HL-60/S4 treated with phorbol 12-myristate 13-acetate at 8.2 ng/mL for 4 days and 3 days (cell line): ENCODE data around the gene GRIK1.
"Not testable (repeated sequence)": the region's sequence is repeated elsewhere in the genome, so short reads cannot be mapped to it uniquely, and the experiment has no call there.

ENCODE experiments used
- in situ Hi-C: fragments of 300-500 bp; cut with MboI; formaldehyde crosslinking; loops from 2 replicates; pipeline ENCODE4 v1.15.0; 2022; ENCODE audit warnings: low sequenced_read_pairs

GRIK1 gene

DNA sequence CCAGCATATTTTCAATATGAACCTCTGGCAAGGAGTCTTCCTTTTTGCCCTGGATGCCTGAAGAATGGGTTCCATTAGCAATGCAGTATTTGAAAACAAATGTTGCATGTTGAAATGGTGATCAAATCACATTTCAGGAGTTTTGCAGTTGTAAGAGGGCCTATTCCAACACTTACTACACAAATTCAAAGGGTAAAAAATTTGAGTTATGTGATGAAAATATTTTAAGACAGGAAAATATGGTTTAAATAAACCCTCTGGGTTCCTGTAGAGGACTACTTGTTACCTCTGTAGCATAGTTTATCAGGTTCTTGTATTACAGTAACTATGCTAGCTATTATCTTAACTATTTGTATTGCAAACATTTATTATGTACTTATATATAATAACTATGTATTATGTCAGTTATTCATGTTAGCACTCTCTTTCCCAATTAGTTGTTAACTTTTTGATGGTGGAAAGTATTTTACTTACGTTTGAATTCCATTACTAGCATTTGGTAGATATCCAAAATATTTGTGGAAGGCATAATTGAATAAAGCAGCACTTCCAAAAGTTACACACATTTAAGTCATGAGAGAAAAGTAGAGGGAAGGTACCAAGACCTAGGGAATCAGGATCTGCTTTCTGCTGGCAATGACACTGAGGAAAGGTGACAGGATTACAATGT, 312.9 kb downstream of the GRIK1 start:
- in situ Hi-C loops: no loop called here

DNA sequence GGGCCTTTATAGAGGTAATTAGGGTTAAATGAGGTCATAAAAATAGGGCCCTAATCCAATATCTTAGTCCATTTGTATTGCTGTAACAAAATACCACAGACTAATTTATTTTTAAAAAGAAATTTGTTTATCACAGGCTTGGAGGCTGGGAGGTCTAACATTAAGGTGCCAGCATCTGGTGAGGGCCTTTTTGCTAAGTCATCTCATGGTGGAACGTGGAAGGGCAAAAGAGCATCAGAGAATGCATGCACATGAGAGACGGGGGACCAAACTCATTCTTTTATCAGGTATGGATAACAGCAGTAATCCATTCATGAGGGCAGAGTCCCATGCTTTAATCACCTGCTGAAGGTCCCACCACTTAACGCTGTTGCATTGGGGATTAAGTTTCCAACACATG, 313.8 kb downstream of the GRIK1 start:
- in situ Hi-C loops: no loop called here

GRCh38 chr21:29624776-29625175, 315.0 kb downstream of the GRIK1 start:
- in situ Hi-C loops: no loop called here

DNA sequence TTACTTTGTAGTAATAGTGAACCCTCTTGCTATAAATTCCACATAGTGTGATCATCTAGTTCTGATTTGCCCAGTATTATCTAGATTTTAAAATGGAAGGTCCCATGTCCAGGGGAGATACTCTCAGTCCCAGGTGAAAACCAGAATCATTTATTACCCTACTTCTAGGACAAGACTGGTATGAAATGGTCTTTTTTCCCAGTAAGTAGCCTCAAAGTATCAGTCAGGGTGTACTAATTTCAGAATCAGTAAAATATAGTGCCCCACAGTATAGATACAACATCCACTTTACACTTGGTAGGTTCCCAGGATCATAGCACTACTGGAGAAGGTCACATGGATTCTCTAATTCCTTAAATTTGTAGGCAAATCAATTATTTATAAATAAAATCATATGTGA, 318.3 kb downstream of the GRIK1 start:
- in situ Hi-C loops: no loop called here

DNA sequence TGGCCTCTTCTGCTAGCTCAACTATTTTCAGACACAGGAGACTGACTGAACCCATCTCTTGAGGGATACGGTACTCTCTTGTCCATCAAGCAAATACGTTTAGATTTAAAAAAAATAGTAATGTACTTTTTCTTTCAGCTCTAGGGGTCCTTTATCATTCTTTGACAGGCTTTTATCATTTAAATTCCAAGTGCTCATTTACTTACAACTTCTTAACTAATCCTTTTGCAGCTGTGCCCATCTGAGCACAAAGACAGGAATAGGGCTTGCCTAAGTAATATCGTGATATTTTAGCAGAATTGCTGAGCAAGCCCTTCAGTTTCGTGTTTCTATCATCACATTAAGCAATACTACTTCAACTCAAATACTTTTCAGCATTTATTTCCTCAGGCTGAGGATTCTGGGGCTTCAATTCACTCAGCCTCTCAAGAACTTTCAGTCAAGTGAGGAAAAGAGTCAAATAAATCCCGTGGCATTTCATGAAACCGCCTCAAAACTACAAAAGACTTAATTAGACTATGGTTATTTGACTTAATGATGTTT, 323.5 kb downstream of the GRIK1 start:
- in situ Hi-C loops: no loop called here

DNA sequence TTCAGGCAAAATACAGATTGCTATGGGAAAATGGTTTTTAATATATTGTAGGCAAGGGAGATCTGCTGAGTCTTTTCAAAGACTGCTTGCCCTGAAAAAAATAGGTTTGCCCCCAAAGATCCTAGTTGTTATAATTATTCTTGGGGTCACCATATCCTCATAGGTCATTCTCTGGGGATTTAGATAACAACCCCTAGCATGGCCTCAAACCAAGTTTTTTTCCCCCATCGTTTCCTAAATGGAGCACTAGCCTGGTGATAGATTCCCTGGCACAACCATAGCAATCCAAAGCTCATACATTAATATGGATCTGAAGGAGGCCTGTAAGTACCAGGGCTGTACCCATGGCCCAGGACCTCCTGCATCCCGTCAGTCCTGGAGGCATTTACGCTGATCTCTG, 325.9 kb downstream of the GRIK1 start:
- in situ Hi-C loops: no loop called here

DNA sequence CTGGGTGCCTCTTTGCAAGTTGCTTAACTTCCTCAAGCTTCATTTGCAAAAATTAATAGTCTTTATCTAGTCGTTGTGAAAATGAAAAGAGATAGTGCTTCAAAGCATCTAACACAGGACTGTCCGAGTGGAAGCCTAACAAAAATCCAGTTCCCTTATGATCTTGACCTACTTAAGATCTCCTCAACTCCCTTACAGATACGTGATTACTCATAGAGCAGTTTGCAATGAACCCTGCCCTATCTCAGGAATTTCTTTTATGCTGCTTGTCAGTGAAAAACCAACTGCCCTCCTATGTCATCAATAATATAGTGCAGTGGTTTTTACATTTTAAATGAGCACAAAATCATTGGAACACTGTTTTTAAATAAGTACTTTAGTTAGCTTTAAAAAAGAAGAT, 326.8 kb downstream of the GRIK1 start:
- in situ Hi-C loops: no loop called here

DNA sequence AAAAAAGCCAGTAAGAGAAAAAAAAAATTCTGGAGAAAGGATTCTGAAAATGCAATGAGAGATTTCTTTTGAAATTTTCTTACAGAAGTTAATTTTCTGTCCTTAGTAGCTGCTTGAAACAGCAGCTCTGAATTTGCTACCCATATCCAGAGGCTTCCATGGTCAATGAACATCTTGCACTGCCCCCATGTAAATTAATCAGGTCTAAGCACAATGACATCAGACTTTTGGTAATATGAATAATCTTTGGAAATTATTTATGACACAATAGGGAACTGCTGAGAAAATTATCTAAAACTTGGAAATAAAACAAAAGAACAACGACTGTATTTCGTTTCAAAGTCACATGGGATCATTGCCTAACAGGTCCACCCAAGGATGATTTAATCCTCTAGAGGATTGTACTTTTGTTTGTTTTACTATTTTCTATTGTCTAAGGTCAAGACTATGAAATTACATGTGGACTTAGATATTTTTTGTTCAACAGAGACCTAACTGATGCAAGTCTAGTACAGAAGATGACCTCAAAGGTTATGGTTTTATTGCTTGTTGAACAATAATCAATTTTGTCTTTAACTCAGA, 328.9 kb downstream of the GRIK1 start:
- in situ Hi-C loops: no loop called here

DNA sequence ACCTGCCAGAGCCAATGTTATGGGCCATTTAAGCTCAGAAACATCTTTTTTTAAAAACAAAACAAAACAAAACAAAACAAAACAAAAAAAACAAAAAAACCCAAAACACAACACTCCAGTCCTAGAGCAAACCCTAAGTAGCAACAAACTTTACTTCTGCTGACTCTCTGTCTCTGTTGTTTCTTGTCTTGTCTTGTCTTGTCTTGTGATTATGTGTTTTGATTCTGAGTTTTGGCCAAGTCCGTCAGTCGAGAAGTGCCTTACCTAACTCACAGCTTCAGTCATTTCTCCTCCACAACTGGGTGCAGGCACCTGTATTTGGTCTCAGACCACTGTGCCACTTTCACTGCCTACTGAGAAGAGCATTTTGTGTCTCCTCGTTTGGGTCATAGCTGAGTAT, 333.2 kb downstream of the GRIK1 start:
- in situ Hi-C loops: no loop called here

DNA sequence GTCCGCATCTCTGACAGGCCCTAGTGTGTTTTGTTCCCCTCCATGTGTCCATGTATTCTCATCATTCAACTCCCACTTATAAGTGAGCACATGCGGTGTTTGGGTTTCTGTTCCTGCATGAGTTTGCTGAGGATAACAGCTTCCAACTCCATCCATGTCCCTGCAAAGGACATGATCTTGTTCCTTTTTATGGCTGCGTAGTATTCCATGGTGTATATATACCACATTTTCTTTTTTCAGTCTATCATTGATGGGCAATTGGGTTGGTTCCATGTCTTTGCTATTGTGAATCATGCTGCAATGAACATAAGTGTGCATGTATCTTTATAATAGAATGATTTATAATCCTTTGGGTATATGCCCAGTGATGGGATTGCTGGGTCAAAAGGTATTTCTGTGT, 334.6 kb downstream of the GRIK1 start:
- in situ Hi-C loops: not testable (repeated sequence)

DNA sequence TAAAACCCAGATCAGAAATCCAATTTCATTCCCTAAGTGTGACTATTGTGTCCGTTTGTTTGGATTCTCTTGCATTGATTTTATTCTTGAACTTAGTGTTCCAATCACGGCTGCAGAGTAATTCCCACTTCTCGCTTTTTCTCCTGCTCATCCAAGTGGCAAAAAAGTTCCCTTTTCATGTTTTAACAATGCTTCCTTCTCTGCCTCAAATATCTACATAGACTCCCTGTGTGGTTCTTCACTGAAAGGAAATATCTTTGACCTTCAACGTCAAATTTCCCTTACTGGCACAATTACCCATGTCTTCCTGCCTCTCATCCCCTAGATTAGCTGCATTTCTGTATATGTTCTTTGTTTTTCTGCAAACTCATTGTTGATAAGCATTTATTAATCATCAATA, 335.7 kb downstream of the GRIK1 start:
- in situ Hi-C loops: no loop called here

DNA sequence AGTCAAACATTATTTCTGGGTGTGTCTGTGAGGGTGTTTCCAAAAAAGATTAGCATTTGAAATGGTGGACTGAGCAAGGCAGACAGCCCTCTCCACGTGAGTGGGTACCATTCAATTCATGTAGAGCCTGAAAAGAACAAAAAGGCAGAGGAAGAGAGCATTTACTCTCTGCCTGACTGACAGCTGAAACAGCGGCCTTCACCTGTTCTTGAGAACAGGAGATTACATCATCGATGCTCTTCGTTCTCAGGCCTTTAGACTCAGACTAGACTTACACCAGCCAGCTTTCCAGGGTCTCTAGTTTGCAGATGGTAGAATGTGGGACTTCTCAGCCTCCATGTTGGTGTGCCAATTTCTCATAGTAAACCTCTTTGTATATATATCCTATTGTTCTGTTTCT, 338.7 kb downstream of the GRIK1 start:
- in situ Hi-C loops: no loop called here

DNA sequence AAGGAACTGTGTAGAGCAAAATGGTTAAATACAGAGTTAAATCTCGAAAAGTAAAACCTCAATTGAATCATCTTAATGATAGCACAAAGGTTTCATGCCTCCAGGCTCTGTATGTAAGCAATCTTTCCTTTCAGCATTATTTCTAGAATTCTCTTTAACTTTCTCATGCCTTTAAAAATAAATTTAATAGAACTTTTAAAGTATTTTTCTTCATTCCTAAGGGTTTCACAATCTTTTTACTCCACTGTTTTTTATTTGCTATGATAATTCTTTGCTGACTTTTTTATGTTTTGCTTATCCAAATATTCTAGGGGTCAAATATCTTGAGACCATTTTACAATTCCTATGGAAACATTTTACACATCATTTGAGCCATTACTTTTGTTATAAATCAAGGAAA, 353.1 kb downstream of the GRIK1 start:
- in situ Hi-C loops: no loop called here

DNA sequence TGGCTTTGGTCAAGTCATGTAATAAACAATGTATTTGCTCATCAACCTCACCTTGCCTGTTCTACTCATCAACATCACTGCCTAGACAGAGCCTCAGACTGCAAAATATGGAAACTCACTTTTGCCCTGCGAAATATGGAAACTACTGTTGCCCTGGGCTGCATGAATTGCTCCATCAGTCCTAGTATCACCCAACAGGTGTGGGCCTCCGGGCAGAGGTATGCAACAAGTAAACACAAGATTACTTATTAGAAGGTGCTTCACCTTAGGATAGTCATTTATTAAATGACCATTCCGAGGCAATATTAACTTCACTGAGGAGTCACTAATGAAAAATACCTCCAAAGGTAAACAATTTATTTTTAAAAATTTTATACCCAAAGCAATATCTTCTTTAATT, 354.3 kb downstream of the GRIK1 start:
- in situ Hi-C loops: no loop called here

DNA sequence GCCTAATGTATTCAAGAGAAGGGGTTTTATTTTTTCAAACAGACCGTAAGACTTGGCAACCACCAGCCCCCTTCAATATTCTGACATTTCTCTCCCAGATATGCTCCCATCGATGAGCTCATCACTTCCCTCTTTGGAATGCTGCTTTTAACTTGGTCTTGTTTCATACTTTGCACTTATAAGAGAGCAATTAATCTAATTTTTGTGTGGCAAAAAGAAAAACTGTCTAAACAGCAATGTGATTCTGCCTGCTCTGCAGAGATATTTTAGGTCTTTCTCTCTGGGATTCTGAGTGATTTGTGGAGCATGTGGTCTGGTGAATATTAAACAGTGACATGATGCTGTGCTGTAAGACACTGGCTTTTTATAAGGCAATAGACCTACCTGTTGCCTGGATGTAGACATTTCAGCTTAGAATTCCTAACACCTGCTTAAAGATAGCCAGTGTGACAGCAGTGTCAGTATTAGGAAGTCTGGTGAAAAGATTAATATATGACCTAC, 356.3 kb downstream of the GRIK1 start:
- in situ Hi-C loops: no loop called here

DNA sequence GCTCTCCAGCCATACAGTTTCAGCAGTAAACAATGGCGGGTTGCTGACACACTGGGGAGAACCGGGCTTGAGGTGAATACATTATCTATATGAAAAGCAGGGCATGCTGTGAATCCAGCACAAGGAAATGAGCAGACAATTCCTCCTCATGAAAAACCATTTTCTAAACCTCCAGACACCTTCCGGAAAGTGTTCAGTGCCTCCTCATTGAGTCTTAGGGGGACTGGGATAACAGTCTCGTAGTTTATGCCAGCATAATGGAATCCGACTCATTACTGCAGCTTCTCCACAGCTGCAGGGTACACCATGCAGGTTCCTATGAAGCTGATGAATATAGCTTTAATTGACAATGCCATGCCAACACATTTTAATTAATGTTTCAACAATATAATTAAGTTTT, 356.9 kb downstream of the GRIK1 start:
- in situ Hi-C loops: no loop called here

- in situ Hi-C loops: no loop called here
These were observed 358.4 kb downstream of the GRIK1 start for GRCh38 chr21:29581393-29581792.

DNA sequence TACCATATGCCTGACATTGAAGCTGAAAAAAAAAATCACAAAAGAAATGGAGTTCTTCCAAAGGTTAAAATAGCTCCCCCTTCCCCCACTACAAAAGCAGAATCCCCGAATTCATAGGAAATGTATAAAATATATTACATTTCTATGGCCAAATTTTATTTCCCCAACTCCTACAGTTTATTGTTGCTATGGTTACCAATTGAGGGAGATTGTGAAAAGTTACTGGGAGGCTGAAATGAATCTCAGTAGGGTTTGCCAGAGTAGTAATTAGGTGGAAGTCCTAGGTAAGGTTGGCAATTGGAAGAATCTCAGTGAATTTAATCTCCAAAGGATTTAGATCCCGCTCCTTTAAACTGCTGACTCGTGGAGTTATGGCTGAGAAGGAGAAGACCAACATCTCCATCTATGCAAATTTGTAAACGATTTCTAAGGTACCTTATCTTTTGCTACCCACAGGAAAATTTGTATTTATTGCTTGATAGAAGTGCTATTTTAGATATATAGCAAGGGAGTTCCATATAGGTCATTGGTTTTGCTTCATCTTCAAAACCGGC, 359.0 kb downstream of the GRIK1 start:
- in situ Hi-C loops: no loop called here

- in situ Hi-C loops: no loop called here
These were observed 361.5 kb downstream of the GRIK1 start for GRCh38 chr21:29578306-29578705.

DNA sequence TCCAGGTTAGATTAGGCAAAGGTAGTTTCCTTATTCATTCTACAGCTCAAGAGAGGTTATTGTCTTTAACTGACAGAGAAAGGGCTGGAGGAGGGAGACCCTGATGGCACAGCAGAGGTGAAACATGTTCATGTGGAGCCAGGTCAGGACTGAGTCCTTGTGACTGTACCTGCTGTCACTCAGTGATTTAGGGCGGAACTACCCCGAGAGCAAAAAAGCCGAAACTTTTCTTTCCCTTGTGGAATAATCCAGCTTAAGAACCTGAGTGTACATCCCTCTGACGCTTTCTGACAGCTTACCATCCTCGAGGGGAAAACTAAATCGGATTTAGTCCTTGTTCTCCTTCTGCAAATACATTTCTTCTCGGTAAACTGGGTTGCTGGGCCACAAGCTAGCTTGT, 367.8 kb downstream of the GRIK1 start:
- in situ Hi-C loops: no loop called here

DNA sequence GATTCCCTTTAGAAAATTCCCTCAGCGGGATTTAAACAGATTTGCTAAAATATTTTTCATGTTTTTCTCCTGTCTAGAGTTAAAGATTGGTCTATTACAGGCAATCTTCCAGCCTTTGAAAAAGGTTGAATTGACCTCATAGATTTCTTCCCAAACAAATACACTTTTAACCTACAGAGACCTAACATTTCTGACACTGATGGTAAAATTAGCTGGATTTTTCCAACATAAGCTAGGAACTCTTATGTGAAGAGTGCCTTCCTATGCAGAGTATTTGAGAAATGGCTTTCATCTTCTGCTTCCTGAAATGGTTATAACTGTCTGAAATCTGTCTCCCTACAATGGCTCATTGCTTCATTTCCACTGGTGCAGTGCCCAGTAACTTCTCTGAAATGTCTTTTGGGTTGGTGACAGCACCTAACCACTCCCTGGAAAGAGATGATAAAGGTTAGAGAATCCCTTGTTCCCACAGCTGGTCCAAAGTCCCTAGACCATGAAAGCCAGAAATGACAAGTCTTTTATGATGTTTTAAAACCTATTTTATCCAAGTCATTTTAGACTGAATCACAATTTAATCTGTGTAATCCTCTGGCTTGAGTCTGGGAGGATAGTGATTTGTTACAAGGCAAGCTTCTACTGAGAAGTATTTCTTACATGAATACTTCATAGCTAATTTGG, 371.6 kb downstream of the GRIK1 start:
- in situ Hi-C loops: no loop called here
